ENCODE measurements around the gene CMTM3. TPM values are rescaled to one million over a fixed set of nuclear protein-coding genes. Genes with fewer than 3 reads are reported as not detected.

CMTM3 gene, protein sequence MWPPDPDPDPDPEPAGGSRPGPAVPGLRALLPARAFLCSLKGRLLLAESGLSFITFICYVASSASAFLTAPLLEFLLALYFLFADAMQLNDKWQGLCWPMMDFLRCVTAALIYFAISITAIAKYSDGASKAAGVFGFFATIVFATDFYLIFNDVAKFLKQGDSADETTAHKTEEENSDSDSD
- total RNA-seq (48.9 and 56.1 TPM in 2 replicates), polyA plus RNA-seq (70.7 and 92.2 TPM in 2 replicates)

GRCh38 chr16:66604376-66605176 lies at the start of gene CMTM3:
Gene CMTM3 (plus strand): TSS chr16:66604704. CDS start chr16:66604806, 102 bp downstream.
- no peaks in the 10 kb centered on the region for H3K9me3 ChIP-seq (ENCODE audit: low read depth)
- H3K27me3 ChIP-seq: no peaks in the 10 kb centered on the region
- H3K4me3 ChIP-seq: peak within 1 kb of the TSS; percentile 79
- H3K36me3 ChIP-seq: peaks cover under 1% of the 10 kb centered on the region
- DNase-seq (ENCODE audit: low read depth in 1 of 2, low spot score in 1 of 2): peak; percentile 73 to 83
- H3K4me1 ChIP-seq (ENCODE audit: low read depth): peaks cover 15% of the 10 kb centered on the region
- peak within 1 kb of the TSS; percentile 36 for H3K27ac ChIP-seq
- peak; percentile 48 for TF ChIP-seq CTCF (IDR thresholded peaks at IDR 0.05; ENCODE audit: low read depth, low read length)

GRCh38 chr16:66560107-66560506 lies 44.4 kb upstream of the CMTM3 start:
- peaks cover 5% of the 10 kb centered on the region for H3K4me1 ChIP-seq (ENCODE audit: low read depth)
- no peak overlapping the region for H3K27ac ChIP-seq
- H3K27me3 ChIP-seq: no peaks in the 10 kb centered on the region
- H3K4me3 ChIP-seq: no peak overlapping the region
- H3K36me3 ChIP-seq: no peaks in the 10 kb centered on the region
- no peak for DNase-seq (ENCODE audit: low read depth in 1 of 2, low spot score in 1 of 2)
- TF ChIP-seq CTCF (IDR thresholded peaks at IDR 0.05; ENCODE audit: low read depth, low read length): no peak
- no peaks in the 10 kb centered on the region for H3K9me3 ChIP-seq (ENCODE audit: low read depth)

GRCh38 chr16:66561381-66562080 lies 43.0 kb upstream of the CMTM3 start:
- Histone ChIP-seq H3K4me1 (ENCODE audit: low read depth) (peaks cover 5% of the 10 kb centered on the region), H3K4me3 (no peak overlapping the region), H3K27me3 (no peaks in the 10 kb centered on the region), H3K27ac (no peak overlapping the region), H3K9me3 (ENCODE audit: low read depth) (no peaks in the 10 kb centered on the region), H3K36me3 (no peaks in the 10 kb centered on the region)
- no peak for TF ChIP-seq CTCF (IDR thresholded peaks at IDR 0.05; ENCODE audit: low read depth, low read length)
- no peak for DNase-seq (ENCODE audit: low read depth in 1 of 2, low spot score in 1 of 2)

- Histone ChIP-seq H3K27ac (no peak overlapping the region), H3K27me3 (no peaks in the 10 kb centered on the region), H3K9me3 (ENCODE audit: low read depth) (no peaks in the 10 kb centered on the region), H3K4me1 (ENCODE audit: low read depth) (peaks cover 5% of the 10 kb centered on the region), H3K4me3 (no peak overlapping the region), H3K36me3 (no peaks in the 10 kb centered on the region)
- no peak for TF ChIP-seq CTCF (IDR thresholded peaks at IDR 0.05; ENCODE audit: low read depth, low read length)
- no peak for DNase-seq (ENCODE audit: low read depth in 1 of 2, low spot score in 1 of 2)
Observed at GRCh38 chr16:66562409-66562808, 42.1 kb upstream of the CMTM3 start.

- Histone ChIP-seq H3K27me3 (no peaks in the 10 kb centered on the region), H3K36me3 (no peaks in the 10 kb centered on the region), H3K27ac (no peak overlapping the region), H3K9me3 (ENCODE audit: low read depth) (no peaks in the 10 kb centered on the region), H3K4me3 (no peak overlapping the region), H3K4me1 (ENCODE audit: low read depth) (peaks cover 5% of the 10 kb centered on the region)
- DNase-seq (ENCODE audit: low read depth in 1 of 2, low spot score in 1 of 2): no peak
- TF ChIP-seq CTCF (IDR thresholded peaks at IDR 0.05; ENCODE audit: low read depth, low read length): no peak
Observed at GRCh38 chr16:66562986-66563385, 41.5 kb upstream of the CMTM3 start.
